IPS-15b (cell line): ENCODE data around the gene STK32C.

Experiments used
- H3K27me3 ChIP-seq: one replicate; pipeline ENCODE4 v1.6.1; 2013; ENCODE audit warnings: low read length; ENCODE audit not compliant: control insufficient read depth, insufficient read depth
- H3K36me3 ChIP-seq: one replicate; pipeline ENCODE4 v1.6.1; 2013; ENCODE audit warnings: low read length; ENCODE audit not compliant: control insufficient read depth, insufficient read depth
- H3K4me1 ChIP-seq: one replicate; pipeline ENCODE4 v1.6.1; 2013; ENCODE audit warnings: mild to moderate bottlenecking, low read length; ENCODE audit not compliant: control insufficient read depth, insufficient read depth
- H3K4me3 ChIP-seq: one replicate; pipeline ENCODE4 v1.5.1; 2013; ENCODE audit warnings: low read depth, low read length
- H3K9ac ChIP-seq: one replicate; pipeline ENCODE4 v1.6.1; 2013; ENCODE audit warnings: low read depth, mild to moderate bottlenecking, low read length
- H3K9me3 ChIP-seq: one replicate; pipeline ENCODE4 v1.6.1; 2013; ENCODE audit warnings: mild to moderate bottlenecking, low read length; ENCODE audit not compliant: control insufficient read depth, insufficient read depth

STK32C gene

DNA sequence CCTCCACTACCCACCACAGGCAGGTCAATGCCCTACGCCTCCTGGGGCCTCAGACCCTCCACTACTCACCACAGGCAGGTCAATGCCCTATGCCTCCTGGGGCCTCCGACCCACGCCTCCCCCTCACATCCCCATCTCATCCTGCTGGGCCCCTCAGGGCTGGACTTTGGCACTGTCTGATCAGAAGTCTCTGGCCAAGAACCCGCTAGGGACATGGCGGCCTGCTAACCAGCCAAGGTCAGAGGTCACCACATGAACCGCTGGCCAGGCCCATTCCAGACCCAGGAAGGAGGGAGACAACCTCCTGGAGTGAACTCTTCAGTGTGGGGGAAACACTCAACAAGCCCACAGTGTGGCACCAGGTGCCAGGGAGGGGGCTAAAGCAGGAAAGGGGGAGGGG is 55.8 kb downstream of the STK32C start:
- H3K9me3 ChIP-seq = no peaks in the 10 kb centered on the region
- H3K4me1 ChIP-seq = peaks cover 2% of the 10 kb centered on the region
- H3K27me3 ChIP-seq = no peaks in the 10 kb centered on the region
- H3K36me3 ChIP-seq = no peaks in the 10 kb centered on the region
- H3K9ac ChIP-seq = no peak overlapping the region
- no peak overlapping the region for H3K4me3 ChIP-seq

DNA sequence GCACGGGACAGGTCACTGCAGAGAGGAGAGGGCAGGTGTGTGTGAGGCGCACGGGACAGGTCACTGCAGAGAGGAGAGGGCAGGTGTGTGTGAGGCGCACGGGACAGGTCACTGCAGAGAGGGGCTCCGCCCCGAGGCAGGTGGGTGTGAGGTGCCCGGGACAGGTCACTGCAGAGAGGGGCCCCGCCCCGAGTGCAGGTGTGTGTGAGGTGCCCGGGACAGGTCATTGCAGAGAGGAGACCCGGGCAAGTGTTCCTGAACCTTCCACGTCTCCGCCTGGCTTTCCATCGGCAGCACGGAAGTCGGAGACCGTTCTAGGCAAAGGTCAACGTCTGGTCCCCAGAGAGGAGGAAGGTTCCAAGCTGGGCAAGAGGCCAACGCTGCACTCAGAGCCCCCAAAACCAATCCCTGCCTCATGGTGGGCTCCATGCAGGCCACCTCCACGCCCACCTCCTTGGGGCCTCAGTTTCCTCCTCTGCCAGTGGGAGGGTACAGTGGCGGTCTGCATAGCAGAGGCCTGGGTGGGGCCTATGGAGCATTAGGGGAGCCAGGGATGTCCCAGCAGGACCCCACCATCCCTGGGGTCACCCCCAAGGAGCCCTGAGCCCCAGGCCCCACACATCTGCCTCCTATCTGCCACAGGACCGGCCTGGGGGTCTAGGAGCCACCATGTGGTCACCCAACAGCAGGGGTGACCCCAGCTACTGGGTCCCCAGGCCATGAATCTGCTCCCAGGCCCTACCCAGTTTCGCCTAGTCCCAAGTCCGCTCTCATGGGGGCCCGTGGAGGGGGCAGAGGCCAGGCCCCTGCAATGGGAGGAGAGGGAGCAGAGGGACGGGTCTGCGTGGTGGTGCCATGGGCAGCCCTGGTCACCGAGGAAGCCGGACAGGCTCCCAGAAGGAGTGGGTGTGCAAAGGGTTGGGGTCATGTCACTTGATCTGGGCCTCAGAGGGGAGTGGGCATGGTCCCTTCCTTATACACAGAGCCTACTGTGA is 57.0 kb downstream of the STK32C start:
- H3K9me3 ChIP-seq = no peaks in the 10 kb centered on the region
- no peaks in the 10 kb centered on the region for H3K27me3 ChIP-seq
- H3K9ac ChIP-seq = no peak overlapping the region
- no peaks in the 10 kb centered on the region for H3K36me3 ChIP-seq
- H3K4me3 ChIP-seq = no peak overlapping the region
- H3K4me1 ChIP-seq = peaks cover 2% of the 10 kb centered on the region

DNA sequence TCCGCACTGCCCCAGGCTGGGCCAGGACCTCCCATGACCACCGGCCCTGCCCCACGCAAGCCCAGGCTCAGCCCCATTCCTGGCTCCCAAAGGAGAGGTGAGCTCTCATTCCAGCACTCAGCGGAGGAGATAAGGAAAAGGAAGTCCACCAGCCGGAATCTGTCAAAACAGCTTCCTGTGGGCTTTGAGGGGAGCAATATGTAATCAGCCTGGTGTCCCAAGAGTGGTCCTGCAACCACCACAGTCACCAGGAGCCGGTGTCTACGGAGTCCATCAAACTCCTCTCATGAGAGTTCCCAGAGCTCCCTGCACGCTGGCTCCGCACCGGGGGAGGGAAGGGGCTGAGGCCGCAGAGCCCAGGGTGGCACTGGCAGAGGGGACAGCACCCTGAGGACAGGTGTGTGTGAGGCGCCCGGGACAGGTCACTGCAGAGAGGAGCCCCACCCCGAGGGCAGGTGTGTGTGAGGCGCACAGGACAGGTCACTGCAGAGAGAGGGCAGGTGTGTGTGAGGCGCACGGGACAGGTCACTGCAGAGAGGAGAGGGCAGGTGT is 57.9 kb downstream of the STK32C start:
- H3K36me3 ChIP-seq = no peaks in the 10 kb centered on the region
- no peaks in the 10 kb centered on the region for H3K27me3 ChIP-seq
- no peaks in the 10 kb centered on the region for H3K9me3 ChIP-seq
- H3K4me1 ChIP-seq = peaks cover 2% of the 10 kb centered on the region
- H3K4me3 ChIP-seq = no peak overlapping the region
- H3K9ac ChIP-seq = no peak overlapping the region

DNA sequence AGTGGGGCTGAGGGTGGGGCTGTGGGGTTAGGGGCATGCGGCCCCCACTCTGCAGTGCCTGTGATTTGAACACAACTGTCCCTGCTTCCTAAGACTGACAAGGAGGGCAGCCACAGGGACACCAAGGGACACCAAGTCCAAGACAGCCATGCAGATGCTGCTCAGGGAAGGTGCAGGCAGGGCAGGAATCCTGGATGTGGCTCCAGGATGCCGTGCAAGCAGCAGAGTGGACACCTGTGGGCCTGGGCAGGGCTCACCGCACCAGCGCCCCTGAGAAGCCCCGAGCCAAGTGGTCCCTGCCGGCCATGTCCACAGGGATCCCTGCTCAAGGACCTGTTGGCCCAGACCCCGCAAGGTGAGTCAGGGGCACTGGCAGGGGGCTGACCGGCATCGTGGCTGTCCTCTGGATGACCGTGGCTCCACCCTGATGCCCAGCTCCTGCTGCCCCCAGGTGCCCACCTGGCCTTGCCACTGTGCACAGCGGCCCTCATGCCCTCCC is 58.5 kb downstream of the STK32C start:
- no peaks in the 10 kb centered on the region for H3K36me3 ChIP-seq
- H3K9ac ChIP-seq = no peak overlapping the region
- no peaks in the 10 kb centered on the region for H3K9me3 ChIP-seq
- no peaks in the 10 kb centered on the region for H3K27me3 ChIP-seq
- no peak overlapping the region for H3K4me3 ChIP-seq
- H3K4me1 ChIP-seq = peaks cover 2% of the 10 kb centered on the region

- Histone ChIP-seq H3K4me3 (peak overlapping the region; percentile 39), H3K9me3 (no peaks in the 10 kb centered on the region), H3K9ac (no peak overlapping the region), H3K4me1 (peaks cover 2% of the 10 kb centered on the region), H3K36me3 (no peaks in the 10 kb centered on the region), H3K27me3 (no peaks in the 10 kb centered on the region)
Observed at GRCh38 chr10:132248455-132249225, 59.1 kb downstream of the STK32C start.

DNA sequence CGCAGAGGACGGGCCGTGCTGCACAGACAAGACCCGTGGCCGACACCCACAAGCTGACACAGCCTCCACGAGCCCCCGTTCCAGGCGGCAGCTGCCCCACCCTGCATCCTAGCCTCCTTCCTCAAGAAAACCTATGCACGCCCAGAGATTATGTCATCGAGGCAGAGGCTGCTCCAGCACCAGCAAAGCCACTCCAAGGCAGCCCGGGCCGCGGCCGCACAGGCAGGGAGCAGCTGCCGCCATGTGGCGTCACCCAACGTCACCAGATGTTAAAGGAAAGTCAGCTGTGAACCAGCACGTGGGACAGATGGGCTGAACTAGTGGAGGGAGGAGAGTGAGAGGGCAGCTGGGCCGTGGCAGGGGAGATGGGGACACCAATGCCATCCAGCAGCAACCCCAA is 59.8 kb downstream of the STK32C start:
- no peak overlapping the region for H3K4me3 ChIP-seq

GRCh38 chr10:132246296-132246695 is 61.5 kb downstream of the STK32C start:
- no peak overlapping the region for H3K9ac ChIP-seq
- no peaks in the 10 kb centered on the region for H3K36me3 ChIP-seq
- H3K4me3 ChIP-seq = no peak overlapping the region
- no peaks in the 10 kb centered on the region for H3K27me3 ChIP-seq
- H3K4me1 ChIP-seq = no peaks in the 10 kb centered on the region
- no peaks in the 10 kb centered on the region for H3K9me3 ChIP-seq

More for the DNA sequence above, 59.8 kb downstream of the STK32C start:
- Histone ChIP-seq H3K4me1 (peaks cover 1% of the 10 kb centered on the region), H3K27me3 (no peaks in the 10 kb centered on the region), H3K36me3 (no peaks in the 10 kb centered on the region), H3K9ac (no peak overlapping the region), H3K9me3 (no peaks in the 10 kb centered on the region)

GRCh38 chr10:132245056-132245455 is 62.7 kb downstream of the STK32C start:
- H3K9me3 ChIP-seq = no peaks in the 10 kb centered on the region
- H3K27me3 ChIP-seq = no peaks in the 10 kb centered on the region
- H3K4me3 ChIP-seq = no peak overlapping the region
- H3K9ac ChIP-seq = no peak overlapping the region
- H3K4me1 ChIP-seq = no peaks in the 10 kb centered on the region
- H3K36me3 ChIP-seq = no peaks in the 10 kb centered on the region

DNA sequence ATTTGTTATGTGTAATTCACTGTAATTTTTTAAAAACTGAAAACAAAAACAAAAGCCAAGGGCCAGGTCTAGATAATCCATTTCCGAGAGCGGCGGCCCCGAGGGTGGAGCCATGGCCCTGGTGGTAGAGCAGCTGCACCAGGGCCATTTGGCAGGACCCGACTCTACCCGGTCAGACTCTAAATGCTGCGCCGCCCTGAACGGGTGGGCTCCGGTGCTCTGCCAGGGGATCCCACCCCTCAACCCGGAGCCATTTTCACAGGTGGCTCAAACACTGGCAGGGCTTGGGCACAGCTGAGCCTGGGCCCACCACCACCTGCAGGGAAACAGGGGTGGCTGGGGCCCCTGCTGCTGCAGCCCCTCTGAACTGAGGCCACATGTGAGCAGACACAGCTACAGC is 64.1 kb downstream of the STK32C start:
- H3K4me1 ChIP-seq = no peaks in the 10 kb centered on the region
- H3K36me3 ChIP-seq = no peaks in the 10 kb centered on the region
- H3K27me3 ChIP-seq = no peaks in the 10 kb centered on the region
- H3K9ac ChIP-seq = no peak overlapping the region
- H3K4me3 ChIP-seq = no peak overlapping the region
- no peaks in the 10 kb centered on the region for H3K9me3 ChIP-seq

- Histone ChIP-seq H3K4me3 (no peak overlapping the region), H3K27me3 (no peaks in the 10 kb centered on the region), H3K4me1 (no peaks in the 10 kb centered on the region), H3K9ac (no peak overlapping the region), H3K36me3 (no peaks in the 10 kb centered on the region), H3K9me3 (no peaks in the 10 kb centered on the region)
Observed at GRCh38 chr10:132243141-132243540, 64.6 kb downstream of the STK32C start.

- no peak overlapping the region for H3K9ac ChIP-seq
- H3K36me3 ChIP-seq = no peaks in the 10 kb centered on the region
- no peak overlapping the region for H3K4me3 ChIP-seq
- no peaks in the 10 kb centered on the region for H3K9me3 ChIP-seq
- H3K4me1 ChIP-seq = no peaks in the 10 kb centered on the region
- H3K27me3 ChIP-seq = no peaks in the 10 kb centered on the region
Observed at GRCh38 chr10:132242103-132242840, 65.5 kb downstream of the STK32C start.
